Body of pancreas (tissue), 4 donors: ENCODE measurements around the gene HIBCH. TPM values are rescaled to one million over a fixed set of nuclear protein-coding genes. Genes with fewer than 3 reads are reported as not detected.
A peak's percentile ranks its signal among the peaks of the same experiment; 100 is the strongest.

Experiments used
- ATAC-seq: fragments of 150-250 bp; one replicate; pipeline ENCODE4 v1.9.1; 2016
- DNase-seq, 4 donors: peaks; one replicate each; pipeline ENCODE4 v3.0.0-alpha.2; 2019
- H3K27ac ChIP-seq, 4 donors: fragments of 200-600 bp; sonication (generic); 1 replicate in 3 of 4; 2 replicates in 1 of 4; pipeline versions ENCODE4 v1.5.1 to v1.6.1; 2016 to 2019; ENCODE audit warnings: mild to moderate bottlenecking in 1 of 4, mixed read lengths in 1 of 4, moderate library complexity in 1 of 4
- H3K27me3 ChIP-seq, 2 donors: fragments of 200-600 bp; sonication (generic); one replicate each; pipeline ENCODE4 v1.6.0; 2016; ENCODE audit warnings: mild to moderate bottlenecking in 1 of 2
- H3K36me3 ChIP-seq, 2 donors: fragments of 200-600 bp; sonication (generic); replicated peaks in 1 of 2; 2 replicates each; pipeline ENCODE4 v1.5.1; 2016; ENCODE audit warnings: low read depth in 2 of 2; ENCODE audit not compliant: insufficient read depth in 1 of 2
- H3K4me1 ChIP-seq: fragments of 200-600 bp; sonication (generic); one replicate; pipeline ENCODE4 v1.6.0; 2016
- H3K4me3 ChIP-seq, 2 donors: fragments of 200-600 bp; sonication (generic); 1 replicate in 1 of 2; 2 replicates in 1 of 2; pipeline ENCODE4 v1.5.1; 2016 to 2019
- H3K9me3 ChIP-seq, 3 donors: fragments of 200-600 bp; sonication (generic); 1 replicate in 2 of 3; 2 replicates in 1 of 3; pipeline ENCODE4 v1.5.1; 2016
- POLR2A ChIP-seq, 3 donors: fragments of 450-650 bp; IDR thresholded peaks; one replicate each; pipeline ENCODE4 v1.6.1; 2016; ENCODE audit warnings: antibody characterized with exemption in 3 of 3, mild to moderate bottlenecking in 2 of 3
- WGBS, 2 donors: methylation state at CpG; one replicate each; pipeline ENCODE4 v1.1.5; 2017; 5-methylcytosine and 5-hydroxymethylcytosine counted together
- intact Hi-C: fragments of 100-400 bp; cut with DNase I; formaldehyde crosslinking; loops from one replicate; pipeline ENCODE4 v1.15.1; 2023
- total RNA-seq, 2 donors: library from RNA; depleted of rRNA; stranded (reverse); fragments of >200 nt; gene quantifications; one replicate each; pipeline ENCODE4 v1.1.0, GENCODE V29; 2016
- TF ChIP-seq, protein P1 (sequence below), 7 experiments: fragments of 450-650 bp in 4 of 7; fragments of 200-600 bp in 3 of 7; sonication (generic) in 3 of 7; IDR thresholded peaks; one replicate each; pipeline ENCODE4 v1.5.1; 2016 to 2019; ENCODE audit warnings: antibody characterized with exemption in 7 of 7

Gene HIBCH
- total RNA-seq, 2 donors from 2014 or later, result 19.4 to 21.3 TPM

DNA sequence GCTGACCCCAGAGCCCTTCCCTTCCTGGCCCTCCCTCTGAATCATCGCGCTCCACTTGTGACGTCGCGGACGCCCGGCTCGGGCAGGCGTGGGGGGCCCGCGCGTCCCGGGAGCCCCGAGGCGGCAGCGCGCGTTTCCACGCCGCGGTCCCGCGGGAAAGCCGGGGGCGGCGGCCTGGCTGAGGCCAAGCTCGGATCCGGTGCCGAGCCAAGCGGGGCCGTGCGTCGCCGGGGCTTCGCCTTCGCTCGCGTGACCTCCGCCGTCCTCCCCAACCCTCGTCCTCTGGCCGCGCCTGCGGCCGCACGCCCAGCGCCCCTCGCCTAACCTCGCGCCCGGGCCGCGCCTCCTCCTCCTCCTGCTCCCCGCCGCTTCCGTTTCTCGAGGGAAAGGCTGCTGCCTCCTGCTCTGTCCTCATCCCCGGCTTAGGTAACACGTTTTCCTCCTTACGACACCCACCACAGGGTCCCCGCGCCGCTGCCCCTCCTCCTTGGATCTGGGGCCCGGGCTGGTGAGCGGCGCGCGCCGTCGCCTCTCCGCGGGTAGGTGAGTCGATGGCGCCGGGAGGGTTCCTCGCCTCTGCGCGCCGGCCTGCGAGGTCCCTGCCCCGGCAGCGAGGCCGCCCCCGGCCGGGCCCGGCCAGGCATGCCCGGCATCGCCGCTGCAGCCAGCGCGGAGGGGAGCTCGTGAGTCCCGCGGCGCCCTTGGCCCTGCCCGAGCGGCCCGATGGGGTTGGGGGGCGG is 24.1 kb upstream of the HIBCH start, which contains the start of gene INPP1:
Gene INPP1, plus strand, starts transcription at position 54 of the 740 bp plus-strand sequence. CDS start 16,514 bp downstream, outside the sequence.
- peak; percentile 79 for ATAC-seq
- 0 to 1% methylated on average over 17 to 99 of the region's 99 CpGs for WGBS, 2 donors
- DNase-seq, result peak; percentile 60 to 67 (median 66)
- peak within 1 kb of the TSS; percentile 37 to 70 for H3K4me3 ChIP-seq
- no peaks in the 10 kb centered on the region for H3K27me3 ChIP-seq
- no peaks in the 10 kb centered on the region for H3K36me3 ChIP-seq
- H3K4me1 ChIP-seq, result peaks cover 33% of the 10 kb centered on the region
- peak within 1 kb of the TSS; percentile 89 to 96 (median 92) for H3K27ac ChIP-seq
- intact Hi-C loops, result no loop called here
- TF ChIP-seq POLR2A (IDR thresholded peaks at IDR 0.05), result peak; percentile 40 to 66 (median 63)
- TF ChIP-seq, protein P1, sequence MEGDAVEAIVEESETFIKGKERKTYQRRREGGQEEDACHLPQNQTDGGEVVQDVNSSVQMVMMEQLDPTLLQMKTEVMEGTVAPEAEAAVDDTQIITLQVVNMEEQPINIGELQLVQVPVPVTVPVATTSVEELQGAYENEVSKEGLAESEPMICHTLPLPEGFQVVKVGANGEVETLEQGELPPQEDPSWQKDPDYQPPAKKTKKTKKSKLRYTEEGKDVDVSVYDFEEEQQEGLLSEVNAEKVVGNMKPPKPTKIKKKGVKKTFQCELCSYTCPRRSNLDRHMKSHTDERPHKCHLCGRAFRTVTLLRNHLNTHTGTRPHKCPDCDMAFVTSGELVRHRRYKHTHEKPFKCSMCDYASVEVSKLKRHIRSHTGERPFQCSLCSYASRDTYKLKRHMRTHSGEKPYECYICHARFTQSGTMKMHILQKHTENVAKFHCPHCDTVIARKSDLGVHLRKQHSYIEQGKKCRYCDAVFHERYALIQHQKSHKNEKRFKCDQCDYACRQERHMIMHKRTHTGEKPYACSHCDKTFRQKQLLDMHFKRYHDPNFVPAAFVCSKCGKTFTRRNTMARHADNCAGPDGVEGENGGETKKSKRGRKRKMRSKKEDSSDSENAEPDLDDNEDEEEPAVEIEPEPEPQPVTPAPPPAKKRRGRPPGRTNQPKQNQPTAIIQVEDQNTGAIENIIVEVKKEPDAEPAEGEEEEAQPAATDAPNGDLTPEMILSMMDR (IDR thresholded peaks at IDR 0.05), result no peak
- H3K9me3 ChIP-seq, result no peaks in the 10 kb centered on the region

DNA sequence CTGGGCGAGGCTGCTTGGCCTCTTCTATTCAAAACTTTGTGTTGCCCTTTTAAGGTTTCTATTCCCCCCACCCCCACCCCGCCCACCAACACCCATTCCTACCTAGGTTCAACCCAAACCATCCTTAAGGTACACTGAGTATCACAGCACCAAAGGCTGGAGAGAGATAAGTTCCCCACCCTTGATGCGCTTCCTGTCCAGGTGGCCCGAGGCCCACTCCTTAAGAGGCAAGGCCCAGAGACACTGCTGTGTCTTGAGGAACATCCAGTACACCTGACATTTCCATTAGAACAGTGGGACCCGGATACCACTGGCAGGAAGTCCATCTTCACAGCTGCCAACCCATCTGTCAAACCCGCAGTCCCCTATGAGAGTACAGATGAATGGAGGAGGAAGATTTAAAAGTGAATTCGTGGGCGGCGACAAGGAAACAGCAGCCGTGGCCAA is 23.5 kb upstream of the HIBCH start:
- Histone ChIP-seq H3K36me3 (no peaks in the 10 kb centered on the region), H3K27me3 (no peaks in the 10 kb centered on the region), H3K27ac (peak overlapping the region; percentile 89 to 96 (median 92)), H3K4me3 (peak overlapping the region; percentile 37 to 70), H3K4me1 (peaks cover 33% of the 10 kb centered on the region), H3K9me3 (no peaks in the 10 kb centered on the region)
- peak in 1 of 3 donors; percentile 1 for TF ChIP-seq POLR2A (IDR thresholded peaks at IDR 0.05)
- TF ChIP-seq, protein P1 (IDR thresholded peaks at IDR 0.05), result no peak
- ATAC-seq, result no peak
- intact Hi-C loops, result no loop called here
- no peak for DNase-seq
- 36 to 47% methylated on average over 6 to 10 of the region's 10 CpGs for WGBS, 2 donors

DNA sequence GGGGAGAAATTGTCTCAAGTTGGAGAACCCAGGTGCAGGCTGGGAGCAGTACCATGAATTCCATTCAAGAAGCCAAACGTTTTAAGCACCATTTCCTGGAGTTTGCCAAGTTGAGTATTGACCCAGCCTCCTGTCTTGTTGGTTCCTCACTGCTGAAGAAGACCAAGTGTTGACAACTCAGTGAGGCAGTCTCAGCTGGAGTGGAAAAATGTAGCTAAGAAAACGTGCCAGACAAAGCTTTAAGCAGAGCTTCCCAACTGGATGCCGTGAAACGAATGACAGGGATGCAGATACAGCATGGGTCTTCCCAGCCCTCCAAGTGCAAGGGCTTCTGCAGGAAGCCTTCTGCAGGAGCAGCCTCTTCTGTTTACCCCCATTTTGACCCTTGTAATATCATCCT is 23.0 kb upstream of the HIBCH start:
- TF ChIP-seq, protein P1 (IDR thresholded peaks at IDR 0.05), result no peak
- no peak for TF ChIP-seq POLR2A (IDR thresholded peaks at IDR 0.05)
- intact Hi-C loops, result no loop called here
- no peak for DNase-seq
- Histone ChIP-seq H3K4me1 (peaks cover 33% of the 10 kb centered on the region), H3K36me3 (no peaks in the 10 kb centered on the region), H3K4me3 (no peak overlapping the region), H3K27ac (peak overlapping the region; percentile 89 to 96 (median 92)), H3K9me3 (no peaks in the 10 kb centered on the region), H3K27me3 (no peaks in the 10 kb centered on the region)
- WGBS, 2 donors, result 53 to 58% methylated on average over 4 of the region's 4 CpGs
- no peak for ATAC-seq

DNA sequence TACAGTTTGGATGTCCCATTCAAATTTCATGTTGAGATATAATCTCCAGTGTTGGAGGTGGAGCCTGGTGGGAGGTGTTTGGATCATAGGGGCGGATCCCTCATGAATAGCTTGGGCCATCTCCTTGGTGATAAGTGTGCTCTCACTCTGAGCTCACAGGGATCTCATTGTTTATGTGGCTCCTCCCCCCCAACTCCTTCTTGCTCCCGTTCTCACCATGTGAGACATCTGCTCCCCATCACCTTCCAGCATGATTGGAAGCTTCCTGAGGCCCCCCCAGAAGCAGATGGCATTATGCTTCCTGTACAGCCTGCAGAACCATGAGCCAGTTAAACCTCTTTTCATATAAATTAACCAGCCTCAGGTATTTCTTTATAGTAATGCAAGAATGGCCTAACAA is 20.7 kb upstream of the HIBCH start:
- 54 to 61% methylated on average over 2 of the region's 2 CpGs for WGBS, 2 donors
- no peak for TF ChIP-seq POLR2A (IDR thresholded peaks at IDR 0.05)
- TF ChIP-seq, protein P1 (IDR thresholded peaks at IDR 0.05), result no peak
- Histone ChIP-seq H3K36me3 (no peaks in the 10 kb centered on the region), H3K4me1 (peaks cover 34% of the 10 kb centered on the region), H3K27me3 (no peaks in the 10 kb centered on the region), H3K27ac (peak overlapping the region in 2 of 4 donors; percentile 5 to 29), H3K4me3 (no peak overlapping the region), H3K9me3 (no peaks in the 10 kb centered on the region)
- intact Hi-C loops, result no loop called here
- no peak for DNase-seq
- no peak for ATAC-seq
